ENCODE measurements around the gene SECISBP2. TPM values are rescaled to one million over a fixed set of nuclear protein-coding genes. Genes with fewer than 3 reads are reported as not detected.

SECISBP2 gene
- total and polyA plus RNA-seq, 2 of the 13 experiments (the other 11 are each of a cell fraction or from before 2014, with no cell fraction given): 32.4 to 38.0 TPM

GRCh38 chr9:89400403-89401116, 82.3 kb downstream of the SECISBP2 start:
- Histone ChIP-seq H4K20me1 (ENCODE audit: insufficient read depth, low read length) (no peaks in the 10 kb centered on the region), H3K27me3 (ENCODE audit: control insufficient read depth in 1 of 2, insufficient read depth in 2 of 2, low read length in 2 of 2) (no peaks in the 10 kb centered on the region; a peak in 2 of 5 replicates), H3K36me3 (replicated peaks in 1 of 2; ENCODE audit: control insufficient read depth in 1 of 2, insufficient read depth in 2 of 2, low read length in 2 of 2) (no peaks in the 10 kb centered on the region), H3K4me2 (ENCODE audit: low read depth, low read length) (no peak overlapping the region), H2AFZ (ENCODE audit: low read length) (no peak overlapping the region), H3K4me3 (replicated peaks in 1 of 3; ENCODE audit: insufficient read depth in 1 of 3, low read depth in 2 of 3, low read length in 3 of 3) (no peak overlapping the region), H3K9ac (ENCODE audit: insufficient read depth, low read depth, low read length) (no peak overlapping the region), H3K4me1 (ENCODE audit: insufficient read depth, low read length) (no peaks in the 10 kb centered on the region), H3K27ac (ENCODE audit: extremely low read length, insufficient read depth, low read length) (no peak overlapping the region), H3K79me2 (ENCODE audit: insufficient read depth, low read length) (no peaks in the 10 kb centered on the region), H3K9me3 (ENCODE audit: low read length) (no peaks in the 10 kb centered on the region)
- no peak for FAIRE-seq
- intact Hi-C loops (cut with micrococcal nuclease; ENCODE audit: unreplicated experiment): no loop called here
- POLR2A ChIA-PET: no interaction called here
- CTCF ChIA-PET (ENCODE audit: low intra/inter-chr PET ratio, low total read pairs): no interaction called here
- no TSS peak for BruUV-seq (replicated peaks)
- no peak for TF ChIP-seq MED13 (CRISPR knock-in tag; IDR thresholded peaks at IDR 0.05)
- TF ChIP-seq MXD3 (CRISPR knock-in tag; IDR thresholded peaks at IDR 0.05): no peak
- no peak for TF ChIP-seq KDM6A (CRISPR knock-in tag; IDR thresholded peaks at IDR 0.05; ENCODE audit: low read depth)
- TF ChIP-seq ZSCAN21 (CRISPR knock-in tag; IDR thresholded peaks at IDR 0.05; ENCODE audit: borderline replicate concordance): no peak
- no peak for TF ChIP-seq RAD21 (CRISPR knock-in tag; IDR thresholded peaks at IDR 0.05)
- TF ChIP-seq ZNF253 (CRISPR knock-in tag; IDR thresholded peaks at IDR 0.05; ENCODE audit: borderline replicate concordance): no peak
- no peak for TF ChIP-seq NBN (conservative IDR thresholded peaks at IDR 0.05)
- no peak for ATAC-seq
- in situ Hi-C loops (cut with HindIII; ENCODE audit: extremely low pct_ligation_motif_present, low pct_unique_long_range_greater_than_20kb): no loop called here
- DNase-seq (ENCODE audit: low spot score): no peak
- 62% methylated on average over 12 of the region's 12 CpGs for WGBS (ENCODE audit: low lambda C conversion rate)

- FAIRE-seq (no peak), ATAC-seq (no peak), DNase-seq (ENCODE audit: low spot score) (no peak)
- Histone ChIP-seq H4K20me1 (ENCODE audit: insufficient read depth, low read length) (no peaks in the 10 kb centered on the region), H3K9me3 (ENCODE audit: low read length) (no peaks in the 10 kb centered on the region), H3K27me3 (ENCODE audit: control insufficient read depth in 1 of 2, insufficient read depth in 2 of 2, low read length in 2 of 2) (no peaks in the 10 kb centered on the region; a peak in 1 of 5 replicates), H3K4me2 (ENCODE audit: low read depth, low read length) (no peak overlapping the region), H3K4me3 (replicated peaks in 1 of 3; ENCODE audit: insufficient read depth in 1 of 3, low read depth in 2 of 3, low read length in 3 of 3) (no peak overlapping the region), H3K79me2 (ENCODE audit: insufficient read depth, low read length) (no peaks in the 10 kb centered on the region), H3K9ac (ENCODE audit: insufficient read depth, low read depth, low read length) (no peak overlapping the region), H3K36me3 (replicated peaks in 1 of 2; ENCODE audit: control insufficient read depth in 1 of 2, insufficient read depth in 2 of 2, low read length in 2 of 2) (no peaks in the 10 kb centered on the region), H2AFZ (ENCODE audit: low read length) (no peak overlapping the region), H3K4me1 (ENCODE audit: insufficient read depth, low read length) (no peaks in the 10 kb centered on the region), H3K27ac (ENCODE audit: extremely low read length, insufficient read depth, low read length) (no peak overlapping the region)
- WGBS (ENCODE audit: low lambda C conversion rate): 31% methylated on average over 5 of the region's 14 CpGs
- intact Hi-C loops (cut with micrococcal nuclease; ENCODE audit: unreplicated experiment) (no loop called here), in situ Hi-C loops (cut with HindIII; ENCODE audit: extremely low pct_ligation_motif_present, low pct_unique_long_range_greater_than_20kb) (no loop called here)
- ChIA-PET POLR2A (no interaction called here), CTCF (ENCODE audit: low intra/inter-chr PET ratio, low total read pairs) (no interaction called here)
- no TSS peak for BruUV-seq (replicated peaks)
- no peak for TF ChIP-seq TRIM22 (IDR thresholded peaks at IDR 0.05)
- no peak for TF ChIP-seq ZNF296 (CRISPR knock-in tag; conservative IDR thresholded peaks at IDR 0.05)
- TF ChIP-seq AHDC1 (CRISPR knock-in tag; IDR thresholded peaks at IDR 0.05; ENCODE audit: borderline replicate concordance): no peak
- TF ChIP-seq ZMAT3 (CRISPR knock-in tag; conservative IDR thresholded peaks at IDR 0.05): no peak
Measured at GRCh38 chr9:89402695-89403427, 84.6 kb downstream of the SECISBP2 start.
